ENCODE measurements around the gene PIGW. TPM values are rescaled to one million over a fixed set of nuclear protein-coding genes. Genes with fewer than 3 reads are reported as not detected.

The PIGW gene
- total RNA-seq, 1 donor from 2014 or later, result 3.9 TPM

DNA sequence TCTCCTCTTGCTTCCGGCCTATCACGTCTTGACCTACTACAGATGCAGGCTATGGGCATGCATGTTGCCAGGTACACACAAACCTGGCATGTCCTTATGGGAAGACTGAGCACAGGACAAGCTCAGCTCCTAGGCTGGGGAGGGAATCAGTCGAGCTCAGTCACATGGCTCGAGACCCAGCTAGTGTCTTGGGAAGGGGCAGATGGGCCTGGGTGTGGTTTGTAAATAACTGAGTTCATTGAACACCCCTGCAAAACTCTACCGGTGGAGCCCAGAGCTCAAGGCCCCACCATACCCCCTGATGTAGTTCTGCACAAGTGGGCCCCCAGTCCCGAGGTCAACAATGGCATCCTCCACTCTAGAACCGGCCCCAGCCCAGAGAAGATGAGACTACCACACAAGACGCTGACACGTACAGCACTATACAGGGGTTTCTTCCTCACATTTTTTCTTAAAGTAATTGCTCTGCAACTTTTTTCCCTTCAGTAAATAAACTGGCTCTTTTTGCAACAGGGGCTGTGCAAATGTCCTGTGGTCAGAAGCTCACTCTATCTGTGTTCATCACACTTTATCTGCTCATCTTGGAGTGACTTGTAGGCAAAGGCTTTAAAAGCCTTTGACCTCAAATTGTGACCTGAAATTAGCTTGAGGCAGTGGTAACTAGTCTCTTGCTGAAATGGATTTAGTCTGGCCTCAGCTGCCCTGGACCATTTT is 25.4 kb upstream of the PIGW start:
- no peak for DNase-seq

DNA sequence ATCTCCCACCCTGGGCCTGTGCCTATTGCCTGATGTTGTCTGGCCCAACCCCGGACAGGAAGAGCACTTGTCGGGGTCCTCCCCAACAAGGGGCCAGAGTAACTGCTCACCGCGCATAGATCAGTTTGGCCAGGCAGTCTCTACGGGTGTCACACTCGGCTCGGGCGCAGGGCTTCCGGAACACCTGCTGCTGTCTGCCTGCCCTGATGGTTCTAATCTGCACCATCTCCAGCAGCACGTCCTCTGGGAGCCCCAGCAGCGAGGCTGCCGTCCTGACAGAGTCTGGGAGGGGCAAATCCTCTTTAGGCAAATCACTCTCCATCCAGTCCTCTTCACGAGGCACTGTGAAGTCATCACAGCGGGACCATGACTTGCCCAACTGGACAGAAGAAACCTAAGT is 24.2 kb upstream of the PIGW start:
- no peak for DNase-seq

DNA sequence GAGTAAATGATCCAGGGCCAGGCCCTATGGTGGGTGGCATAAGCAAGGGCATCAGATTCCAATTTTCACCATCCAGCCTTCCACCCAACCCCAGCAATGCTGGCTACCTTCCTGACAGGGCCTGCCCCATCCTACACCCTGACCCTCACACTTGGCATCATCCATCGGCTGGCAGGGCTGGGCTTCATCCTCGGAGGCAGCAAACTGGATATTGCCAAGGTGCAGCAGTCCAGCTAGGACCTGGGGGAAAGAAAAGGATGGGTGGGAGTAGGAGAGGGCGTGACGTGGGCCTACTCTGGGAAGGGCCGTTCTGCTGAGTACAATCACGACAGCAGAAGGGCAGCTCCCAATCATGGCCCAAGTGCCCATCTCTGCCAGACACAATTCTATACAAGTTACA is 23.6 kb upstream of the PIGW start:
- DNase-seq, result no peak

GRCh38 chr17:36512641-36513040 is 22.1 kb upstream of the PIGW start:
- no peak for DNase-seq

DNA sequence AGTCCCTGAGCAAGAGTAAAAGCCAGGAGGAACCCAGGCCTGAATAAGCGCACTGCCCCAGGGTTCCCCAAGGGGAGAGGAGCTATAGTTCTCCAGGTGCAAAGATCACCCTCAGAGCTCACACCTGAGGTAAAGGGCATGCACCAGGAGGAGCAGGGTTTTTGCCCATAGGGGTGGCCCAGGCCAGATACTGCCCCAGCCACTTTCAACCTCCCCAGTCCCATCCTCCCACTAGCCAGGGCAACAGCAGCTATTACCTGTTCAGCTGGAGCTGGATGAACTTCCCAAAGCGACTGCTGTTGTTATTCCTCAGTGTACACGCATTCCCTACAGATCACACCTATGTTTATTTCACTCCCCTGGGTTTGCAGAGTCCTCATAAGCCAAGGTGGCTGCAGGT is 19.9 kb upstream of the PIGW start:
- no peak for DNase-seq

DNA sequence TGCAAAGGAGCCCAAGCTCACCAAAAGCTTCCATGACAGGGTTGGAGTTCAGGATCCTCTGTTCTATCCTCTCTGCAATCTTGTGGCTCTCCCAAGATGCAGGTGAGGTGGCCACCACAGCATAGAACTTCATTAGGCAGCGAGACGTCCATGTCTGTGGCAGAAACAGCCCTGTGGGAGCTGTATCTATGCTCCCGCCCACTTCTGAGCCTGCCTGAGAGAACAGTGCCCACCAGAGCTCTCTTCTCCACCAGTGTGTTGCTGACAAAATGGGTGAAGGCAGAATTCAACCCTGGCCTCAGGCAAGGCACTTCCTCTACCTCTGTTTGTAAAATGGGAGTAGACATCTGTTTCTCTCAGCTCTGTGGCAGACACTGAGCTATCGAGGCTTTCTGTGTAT is 18.9 kb upstream of the PIGW start:
- no peak for DNase-seq

DNA sequence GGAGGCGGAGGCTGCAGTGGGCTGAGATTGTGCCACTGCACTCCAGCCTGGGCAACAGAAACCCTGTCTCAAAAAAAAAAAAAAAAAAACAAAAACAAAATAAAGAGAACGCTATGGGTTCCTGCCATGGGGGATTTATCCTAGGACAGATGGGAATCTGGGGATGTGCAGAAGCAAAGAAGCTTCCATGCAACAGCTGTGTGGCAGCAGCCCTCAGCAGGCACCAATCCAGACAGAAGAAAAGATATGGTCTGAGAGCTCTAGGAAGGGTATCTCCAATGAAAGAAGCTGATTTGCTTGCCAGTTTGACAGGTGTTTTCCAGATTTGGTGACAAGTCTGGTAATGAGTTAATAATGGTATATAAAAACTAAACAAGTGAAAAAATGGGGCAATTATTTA is 11.7 kb upstream of the PIGW start:
- DNase-seq, result no peak

GRCh38 chr17:36524428-36524876 is 10.3 kb upstream of the PIGW start:
- DNase-seq, result no peak

DNA sequence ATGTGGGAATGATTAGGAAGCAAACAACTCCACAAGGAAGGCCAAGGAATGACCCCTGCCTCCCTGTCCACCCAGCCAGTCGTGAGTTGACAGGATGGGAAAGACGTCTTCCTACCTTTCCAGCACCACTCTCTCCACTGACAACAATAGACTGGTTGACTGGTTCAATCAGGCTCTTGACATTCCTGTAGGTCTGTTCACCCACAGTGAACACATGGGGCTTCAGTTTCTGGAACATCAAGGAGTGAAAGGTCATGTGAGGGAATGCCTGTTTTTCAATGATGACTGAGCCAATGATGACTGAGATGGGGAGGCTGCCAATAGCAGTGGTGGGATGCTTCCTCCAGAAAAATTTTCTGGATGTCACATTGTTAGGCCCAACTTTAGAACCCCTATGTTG is 9.7 kb upstream of the PIGW start:
- no peak for DNase-seq

DNA sequence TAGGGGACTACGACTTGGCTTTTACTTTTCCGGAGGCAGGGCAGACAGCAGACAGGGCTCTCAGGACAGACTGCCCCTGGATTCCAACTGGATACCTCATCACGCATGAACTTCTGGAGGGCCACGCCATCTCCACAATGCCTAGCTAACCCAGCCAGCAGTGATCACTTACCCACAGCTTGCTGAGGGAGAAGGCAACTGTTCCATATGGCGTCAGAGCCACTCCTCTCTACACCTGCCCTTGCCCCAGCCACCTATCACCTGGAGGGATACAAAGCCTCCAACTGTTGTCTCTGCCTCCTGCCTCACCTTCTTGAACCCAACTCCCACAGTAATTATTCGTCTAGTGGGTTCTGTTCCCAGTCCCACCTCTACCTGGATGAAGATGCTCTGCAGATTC is 8.9 kb upstream of the PIGW start:
- no peak for DNase-seq

GRCh38 chr17:36527621-36528250 is 7.1 kb upstream of the PIGW start:
- DNase-seq, result no peak

- peak; percentile 55 for DNase-seq
These were observed 5.7 kb upstream of the PIGW start for GRCh38 chr17:36529121-36529520.

DNA sequence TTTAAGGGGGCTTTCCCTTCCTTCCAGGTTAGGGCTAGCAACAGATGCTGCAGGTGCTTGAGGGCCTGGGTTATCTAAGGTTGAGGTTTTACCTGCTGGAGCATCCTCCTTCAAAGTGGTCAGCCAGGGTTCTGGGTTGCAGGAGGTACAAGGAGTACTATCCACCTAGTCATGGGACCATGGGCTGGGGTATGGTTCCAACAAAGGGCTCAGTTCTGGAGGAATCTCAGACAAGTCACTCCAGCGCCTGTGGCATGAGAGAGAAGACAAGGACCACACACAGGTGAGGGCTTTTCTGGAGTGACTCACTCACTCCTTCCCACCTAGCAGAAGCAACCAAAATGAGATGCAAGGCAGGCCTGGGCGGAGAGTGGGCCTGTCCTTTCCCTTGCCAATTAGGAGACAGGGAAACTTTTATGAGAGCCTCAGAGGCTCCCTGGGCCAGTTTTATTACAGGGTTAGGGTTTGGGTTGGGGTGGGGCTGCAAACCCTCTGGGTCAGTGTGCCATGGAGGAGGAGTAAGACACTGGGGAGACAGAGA is 2.3 kb upstream of the PIGW start:
- no peak for DNase-seq

- peak; percentile 78 for DNase-seq
These were observed 600 bp upstream of the PIGW start for GRCh38 chr17:36533935-36534839.

DNA sequence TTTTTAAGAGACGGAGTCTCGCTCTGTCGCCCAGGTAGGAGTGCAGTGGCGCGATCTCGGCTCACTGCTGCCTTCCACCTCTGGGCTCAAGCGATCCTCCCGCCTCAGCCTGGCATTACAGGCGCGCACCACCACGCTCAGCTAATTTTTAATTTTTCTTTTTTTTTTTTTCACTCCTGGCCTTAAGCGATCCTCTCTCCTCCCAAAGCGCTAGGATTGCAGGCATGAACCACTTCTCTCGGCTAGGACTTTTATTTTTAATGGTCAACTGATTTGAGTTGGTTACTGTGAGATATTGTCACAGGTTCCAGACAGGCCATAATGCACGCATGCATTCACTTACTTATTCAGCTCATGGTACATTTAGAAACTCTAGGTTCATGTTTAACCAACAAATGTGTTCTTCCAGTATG is 888 bp downstream of the PIGW start:
- DNase-seq, result no peak

GRCh38 chr17:36540696-36541095 is 5.9 kb downstream of the PIGW start:
- DNase-seq, result no peak

DNA sequence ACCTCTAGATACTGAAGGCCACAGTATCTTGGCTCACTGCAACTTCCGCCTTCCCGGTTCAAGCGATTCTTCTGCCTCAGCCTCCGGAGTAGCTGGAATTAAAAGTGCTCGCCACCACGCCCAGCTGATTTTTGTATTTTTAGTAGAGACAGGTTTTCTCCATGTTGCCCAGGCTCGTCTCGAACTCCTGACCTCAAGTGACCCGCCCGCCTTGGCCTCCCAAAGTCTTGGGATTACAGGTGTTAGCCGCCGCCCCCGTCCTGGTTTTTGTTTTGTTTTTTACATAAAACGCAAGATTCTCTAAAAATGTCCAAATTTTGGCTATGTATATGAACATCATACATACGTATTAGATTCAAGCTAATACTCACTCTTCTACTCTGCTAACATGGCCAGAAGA is 8.0 kb downstream of the PIGW start:
- DNase-seq, result no peak

DNA sequence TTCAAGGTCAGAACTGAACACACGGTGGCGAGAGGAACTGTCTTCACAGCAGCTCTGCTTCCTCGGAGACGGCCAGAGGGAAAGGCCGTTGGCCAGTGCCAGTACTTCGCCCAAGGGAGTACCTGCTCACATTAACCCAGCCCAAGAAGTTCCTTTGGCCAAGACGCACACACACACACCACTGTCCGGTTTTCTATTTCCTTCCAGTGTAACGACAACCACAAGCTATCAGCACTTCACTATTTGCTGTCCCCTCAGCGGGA is 9.2 kb downstream of the PIGW start:
- peak; percentile 77 for DNase-seq

DNA sequence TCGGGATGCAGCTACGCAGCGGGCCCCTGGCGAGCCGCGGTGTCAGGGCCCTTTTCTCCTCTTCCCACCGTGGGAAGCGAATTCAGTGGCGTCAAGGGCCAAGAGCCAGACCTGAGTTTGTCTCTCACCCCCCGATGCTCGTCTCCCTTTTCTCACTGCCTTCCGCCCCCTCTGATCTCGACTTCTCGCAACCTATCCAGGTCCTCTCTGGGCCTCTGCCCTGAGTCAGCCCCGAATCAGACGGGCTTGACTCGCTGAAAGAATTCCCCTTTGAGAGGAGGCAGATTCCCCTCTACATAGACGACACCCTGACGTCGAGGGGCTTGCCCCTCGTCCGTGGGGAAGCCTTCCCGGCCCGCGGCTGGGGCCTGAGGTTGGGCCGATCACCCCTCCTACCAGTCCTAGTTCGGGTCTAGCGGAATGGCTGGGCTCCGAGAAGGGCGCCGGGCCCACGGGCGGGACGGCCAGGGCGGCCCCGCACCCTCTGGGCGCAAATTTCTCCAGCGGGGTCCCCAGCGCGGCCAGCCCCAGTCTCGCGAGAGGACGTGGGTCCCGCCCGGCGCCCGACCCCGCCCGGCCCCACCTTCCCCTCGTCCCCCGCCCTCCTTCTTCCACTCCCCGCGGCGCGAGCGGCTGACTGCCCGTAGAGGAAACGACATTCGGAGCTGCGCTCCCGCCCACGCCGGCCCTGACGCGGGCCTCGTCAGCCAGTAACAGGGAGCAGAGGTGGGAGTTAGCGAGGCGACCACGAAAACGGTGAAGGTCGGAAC is 9.7 kb downstream of the PIGW start, which contains the start of gene GGNBP2:
GGNBP2 (plus strand) TSS at position 613 of the 770 bp plus-strand sequence. CDS start 806 bp downstream, outside the sequence.
- DNase-seq, result peak; percentile 93

- DNase-seq, result no peak
These were observed 10.3 kb downstream of the PIGW start for GRCh38 chr17:36545077-36545464.

DNA sequence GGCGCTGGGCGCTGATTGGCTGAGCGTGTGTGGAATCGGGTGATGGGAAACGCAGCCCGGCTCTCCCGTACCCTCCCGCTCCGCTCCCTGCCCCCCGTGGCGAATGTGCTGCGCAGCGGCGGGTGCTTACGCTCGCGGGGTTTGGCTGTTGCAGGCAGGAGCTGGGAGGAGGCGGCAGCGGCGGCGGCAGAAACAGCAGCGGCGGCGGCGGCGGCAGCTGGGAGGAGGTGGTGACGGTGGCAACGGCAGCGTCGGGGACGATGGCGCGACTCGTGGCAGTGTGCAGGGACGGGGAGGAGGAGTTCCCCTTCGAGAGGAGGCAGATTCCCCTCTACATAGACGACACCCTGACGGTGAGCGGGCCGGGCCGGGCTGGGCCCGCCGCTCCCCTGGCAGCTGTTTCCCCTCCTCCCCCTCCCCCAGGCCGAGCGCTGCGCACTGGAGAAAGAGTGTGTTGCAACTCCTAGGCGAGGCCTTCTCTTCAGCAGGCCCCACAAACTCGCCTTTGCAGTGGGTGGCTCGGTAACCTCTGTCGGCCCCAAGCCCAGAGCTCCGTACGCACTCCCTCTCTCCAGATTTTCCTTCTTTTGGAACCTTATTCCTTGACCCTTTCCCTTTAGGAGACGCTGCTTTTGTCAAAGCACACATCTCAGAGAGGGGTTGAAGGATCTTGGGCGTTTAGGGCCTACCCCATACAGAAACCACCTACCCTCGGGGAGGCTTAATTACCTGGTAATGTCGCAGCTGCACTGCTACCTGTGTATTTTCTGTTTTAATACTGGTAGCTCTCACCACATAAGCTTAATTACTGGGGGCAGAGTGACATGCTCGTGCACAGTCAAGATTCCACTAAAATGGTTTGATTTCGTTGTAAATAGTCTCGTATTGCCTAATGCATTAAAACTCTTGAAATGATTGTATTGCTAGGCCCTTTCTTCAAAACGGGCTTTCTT is 11.0 kb downstream of the PIGW start:
- DNase-seq, result peak; percentile 97

Measured in dermis blood vessel endothelial cell (primary cell).